GM21381 (cell line): ENCODE results near the gene CFDP1.

Experiments used
- ATAC-seq: cut with Tn5 transposase; IDR thresholded peaks from one replicate; pipeline ENCODE4 v1.9.1; 2021; ENCODE audit warnings: mild to moderate bottlenecking, moderate library complexity; ENCODE audit not compliant: unreplicated experiment

CFDP1 gene

DNA sequence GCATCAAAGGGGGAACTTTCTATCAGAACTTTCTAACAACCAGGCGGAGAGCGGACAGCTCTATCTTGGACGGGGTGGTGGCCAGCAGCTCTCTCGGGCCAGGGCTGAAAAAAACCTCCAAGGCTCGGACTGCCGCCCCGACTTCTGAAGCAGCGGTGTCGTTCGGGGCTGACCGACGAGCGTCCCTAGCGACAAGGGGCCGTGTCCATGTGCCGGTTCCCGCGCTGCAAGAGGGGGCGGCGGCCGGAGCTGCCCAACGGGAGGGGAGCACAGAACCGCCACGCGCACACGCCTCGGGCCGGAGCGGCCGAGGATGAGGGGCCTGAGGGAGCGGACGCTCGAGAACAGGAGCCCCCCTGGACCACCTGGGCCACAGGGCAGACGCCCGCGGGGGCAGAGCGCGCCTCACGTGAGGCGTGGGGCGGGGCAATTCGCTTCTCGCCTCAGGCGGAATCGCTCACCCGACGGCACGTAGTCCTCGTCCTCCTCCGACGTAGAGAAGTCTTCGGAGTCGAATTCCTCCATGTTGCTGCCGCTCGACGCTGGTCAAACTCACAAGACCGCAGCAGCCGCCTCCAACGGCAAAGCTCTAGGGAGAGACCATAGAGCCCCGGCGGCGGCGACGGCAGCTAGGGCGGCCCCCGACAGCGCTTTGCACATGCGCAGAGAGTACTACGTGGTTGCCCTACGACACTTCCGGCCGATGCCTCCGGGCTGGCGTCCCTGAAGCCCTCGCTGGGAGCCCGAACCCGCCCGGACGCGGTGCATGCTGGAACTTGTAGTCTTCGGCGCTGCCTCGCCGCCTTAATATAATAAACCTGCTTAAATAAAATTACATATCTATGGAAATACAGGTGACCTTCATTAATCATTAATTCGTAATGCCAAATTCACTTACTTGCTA lies at the start of gene CFDP1:
TSS of gene CFDP1 (minus strand) at position 676 of the 904 bp plus-strand sequence. CDS start at position 525, 151 bp downstream.
- ATAC-seq, result peak; percentile 91

DNA sequence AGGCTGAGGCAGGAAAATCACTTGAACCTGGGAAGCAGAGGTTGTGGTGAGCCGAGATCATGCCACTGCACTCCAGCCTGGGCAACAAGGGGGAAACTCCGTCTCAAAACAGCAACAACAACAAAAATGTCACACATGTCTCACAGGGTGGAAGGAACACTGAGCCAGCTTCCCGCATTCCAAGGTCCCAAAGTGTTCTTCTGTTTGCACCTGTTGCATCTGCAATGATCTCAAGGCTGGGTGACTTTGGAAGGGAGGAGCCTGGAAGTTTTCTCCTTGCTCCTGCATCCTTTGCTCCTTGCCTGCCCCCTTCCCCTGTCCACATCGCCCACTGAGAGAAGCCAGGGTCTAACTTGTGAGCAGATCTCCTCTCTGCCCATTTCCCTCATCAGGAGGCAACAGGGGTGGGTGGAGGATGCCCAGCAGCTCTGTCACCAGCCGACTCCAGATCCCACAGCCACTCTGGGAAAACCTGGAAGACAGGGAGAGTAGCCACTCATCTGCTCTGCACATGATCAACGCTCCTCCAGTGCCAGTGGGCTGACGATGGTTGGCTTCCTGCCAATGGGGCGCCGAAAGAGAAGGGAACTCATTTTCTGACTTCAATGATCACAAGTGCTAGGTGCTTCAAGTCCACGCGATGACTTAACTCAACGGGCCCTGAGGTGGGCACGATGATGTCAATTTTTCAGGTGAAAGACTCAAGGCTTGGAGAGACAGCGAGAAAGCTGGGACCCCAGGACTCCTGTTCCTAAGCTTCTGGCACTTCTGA lies 49.3 kb upstream of the CFDP1 start:
- ATAC-seq, result no peak

DNA sequence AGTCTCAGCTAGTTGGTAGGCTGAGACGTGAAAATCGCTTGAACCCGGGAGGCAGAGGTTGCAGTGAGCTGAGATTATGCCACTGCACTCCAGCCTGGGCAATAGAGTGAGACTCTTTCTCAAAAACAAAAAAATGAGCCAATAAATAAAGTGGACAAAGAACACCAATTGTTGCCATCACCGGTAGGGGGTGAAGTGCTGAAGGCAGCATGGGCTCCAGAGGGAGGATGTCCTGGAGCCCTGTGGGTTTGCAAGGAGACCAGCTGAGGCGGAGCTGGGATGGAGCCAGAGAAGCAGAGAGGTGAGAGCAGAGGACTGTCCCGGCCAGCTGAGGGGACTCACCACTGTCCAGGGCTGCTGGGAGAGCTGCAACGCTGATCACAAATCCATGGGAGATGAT lies 48.2 kb upstream of the CFDP1 start:
- ATAC-seq, result no peak

DNA sequence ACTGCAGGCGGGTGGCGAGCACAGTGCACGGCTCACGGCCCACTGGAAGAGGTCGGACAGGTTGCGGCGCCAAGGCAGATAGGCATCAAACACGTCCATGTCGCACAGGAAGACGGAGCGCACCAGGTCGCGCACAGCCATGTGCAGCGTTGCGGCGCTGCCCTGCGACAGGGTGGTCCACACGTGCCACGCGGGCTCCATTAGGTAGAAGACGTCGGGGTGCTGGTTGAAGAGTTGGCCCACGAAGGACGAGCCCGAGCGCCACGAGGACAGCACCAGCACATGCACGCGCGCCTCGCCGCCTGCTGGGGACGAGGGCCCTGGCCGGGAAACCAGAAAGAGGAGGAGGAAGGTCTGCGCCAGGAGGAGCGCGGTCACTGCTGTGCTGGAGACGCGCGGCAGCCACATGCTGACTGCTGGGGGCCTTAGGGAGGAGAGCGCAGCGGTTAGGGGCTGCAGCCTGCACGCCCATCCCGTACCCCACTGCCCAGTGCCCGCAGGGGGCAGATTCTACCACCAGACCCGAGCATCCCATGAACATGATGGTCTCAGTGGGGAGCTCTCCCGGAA lies 46.2 kb upstream of the CFDP1 start:
- no peak for ATAC-seq

DNA sequence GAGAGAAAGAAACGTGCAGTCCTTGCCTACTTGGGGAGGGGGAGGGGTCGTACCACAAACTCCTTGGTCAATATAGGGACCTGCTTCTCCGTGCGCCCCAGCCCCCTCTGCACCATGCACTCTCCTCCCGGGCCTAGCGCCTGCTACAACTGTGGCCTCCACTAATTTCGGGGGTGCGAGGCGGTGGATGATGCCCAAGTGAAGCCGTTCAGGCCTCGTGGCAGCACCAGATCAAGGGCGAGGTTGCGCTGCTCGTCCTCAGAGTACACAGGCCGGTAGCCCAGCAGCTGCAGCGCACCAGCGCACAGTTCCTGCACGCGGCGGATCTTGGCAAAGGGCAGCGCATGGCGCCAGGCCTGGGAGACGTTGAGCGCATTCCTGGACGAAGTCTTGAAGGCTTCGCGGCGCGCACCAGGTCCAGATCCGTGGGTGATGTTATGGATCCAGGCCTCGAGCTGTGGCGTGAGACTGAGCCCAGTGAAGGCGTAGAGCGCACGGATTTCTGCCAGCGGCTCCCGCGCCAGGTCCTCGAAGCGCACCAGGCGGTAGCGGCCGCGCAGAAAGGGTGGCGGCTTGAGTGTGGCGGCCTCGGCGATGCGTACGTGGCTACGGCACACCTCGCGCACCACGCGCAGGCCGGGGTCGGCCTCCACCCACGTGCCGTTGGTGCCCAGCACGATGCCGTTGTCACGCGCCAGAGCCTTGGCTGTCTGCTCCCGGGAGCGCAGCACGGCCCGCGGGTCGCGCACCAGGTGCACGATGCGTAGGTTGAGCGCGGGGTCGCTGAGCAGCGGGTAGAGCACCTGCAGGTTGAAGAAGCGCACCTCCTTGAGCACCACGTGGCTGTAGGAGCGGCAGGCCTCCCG lies 45.4 kb upstream of the CFDP1 start:
- no peak for ATAC-seq

DNA sequence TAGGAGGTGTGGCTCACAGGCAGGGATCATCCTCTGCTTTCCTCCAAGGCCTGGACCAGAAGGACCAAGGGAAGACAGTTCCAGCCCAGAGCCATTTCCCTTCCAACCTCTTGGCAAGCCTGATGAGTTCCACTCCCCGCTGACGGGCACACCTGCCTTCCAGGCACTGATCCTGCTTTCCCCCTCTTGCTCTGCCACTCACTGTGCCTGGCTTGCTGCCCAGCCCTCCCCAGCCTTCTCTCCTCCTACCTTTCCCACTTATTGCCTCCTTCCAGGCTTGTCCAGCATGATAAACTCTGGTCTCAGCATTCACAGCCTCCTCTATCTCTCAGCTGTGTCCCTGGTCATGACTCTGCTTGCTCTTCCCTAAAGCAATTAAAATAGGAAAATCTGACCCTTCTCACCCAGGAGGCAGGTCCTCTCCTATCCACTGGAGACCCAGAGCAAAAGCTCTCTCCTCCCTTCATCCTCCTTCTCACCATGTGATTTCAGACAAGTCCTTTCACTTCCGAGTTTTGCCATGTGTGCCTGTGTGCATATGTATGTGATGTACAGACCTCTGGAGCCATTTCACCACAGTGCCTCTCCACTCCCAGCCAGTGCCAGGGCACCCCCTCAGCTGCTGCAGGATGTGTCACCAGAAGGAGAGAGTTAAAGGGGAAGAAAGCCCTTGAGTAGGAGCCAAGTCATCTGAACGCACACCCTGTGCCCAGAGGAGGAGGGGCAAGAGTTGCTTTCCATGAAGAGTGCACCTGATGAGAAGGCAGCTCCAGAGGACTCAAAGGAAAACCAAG lies 44.6 kb upstream of the CFDP1 start:
- no peak for ATAC-seq

DNA sequence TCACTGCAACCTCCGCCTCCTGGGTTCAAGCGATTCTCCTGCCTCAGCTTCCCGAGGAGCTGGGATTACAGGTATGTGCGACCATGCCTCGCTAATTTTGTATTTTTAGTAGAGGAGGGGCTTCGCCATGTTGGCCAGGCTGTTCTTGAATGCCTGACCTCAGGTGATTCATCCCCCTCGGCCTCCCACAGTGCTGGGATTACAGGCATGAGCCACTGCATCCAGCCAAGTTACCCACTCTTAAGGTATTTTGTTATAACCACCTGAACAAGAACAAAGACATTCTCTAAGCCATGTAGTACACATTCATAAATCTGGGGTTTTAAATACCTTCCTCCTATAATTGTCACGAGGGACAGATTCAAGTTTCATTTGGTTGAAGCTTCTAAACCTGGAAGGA lies 43.5 kb upstream of the CFDP1 start:
- ATAC-seq, result no peak

DNA sequence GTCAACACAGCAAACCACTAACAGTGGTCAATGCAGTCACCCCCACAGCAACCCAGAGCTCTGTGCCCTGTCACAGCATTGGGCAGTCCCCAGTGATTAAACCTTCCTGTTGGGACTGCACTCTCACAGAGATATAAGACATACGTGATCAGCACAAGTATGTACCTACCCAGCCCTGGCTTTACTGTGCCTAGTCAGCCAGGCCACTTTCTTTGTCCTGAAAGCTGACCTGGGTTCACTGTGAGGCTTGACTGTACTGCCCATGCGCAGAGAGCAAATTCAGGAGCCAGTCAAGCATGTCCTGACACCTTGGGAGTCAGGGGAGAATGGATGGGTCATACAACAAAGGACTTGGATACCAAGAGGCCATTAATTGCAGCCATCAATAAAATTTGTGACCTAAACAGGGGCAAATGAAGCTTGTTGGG lies 42.1 kb upstream of the CFDP1 start:
- ATAC-seq, result no peak

DNA sequence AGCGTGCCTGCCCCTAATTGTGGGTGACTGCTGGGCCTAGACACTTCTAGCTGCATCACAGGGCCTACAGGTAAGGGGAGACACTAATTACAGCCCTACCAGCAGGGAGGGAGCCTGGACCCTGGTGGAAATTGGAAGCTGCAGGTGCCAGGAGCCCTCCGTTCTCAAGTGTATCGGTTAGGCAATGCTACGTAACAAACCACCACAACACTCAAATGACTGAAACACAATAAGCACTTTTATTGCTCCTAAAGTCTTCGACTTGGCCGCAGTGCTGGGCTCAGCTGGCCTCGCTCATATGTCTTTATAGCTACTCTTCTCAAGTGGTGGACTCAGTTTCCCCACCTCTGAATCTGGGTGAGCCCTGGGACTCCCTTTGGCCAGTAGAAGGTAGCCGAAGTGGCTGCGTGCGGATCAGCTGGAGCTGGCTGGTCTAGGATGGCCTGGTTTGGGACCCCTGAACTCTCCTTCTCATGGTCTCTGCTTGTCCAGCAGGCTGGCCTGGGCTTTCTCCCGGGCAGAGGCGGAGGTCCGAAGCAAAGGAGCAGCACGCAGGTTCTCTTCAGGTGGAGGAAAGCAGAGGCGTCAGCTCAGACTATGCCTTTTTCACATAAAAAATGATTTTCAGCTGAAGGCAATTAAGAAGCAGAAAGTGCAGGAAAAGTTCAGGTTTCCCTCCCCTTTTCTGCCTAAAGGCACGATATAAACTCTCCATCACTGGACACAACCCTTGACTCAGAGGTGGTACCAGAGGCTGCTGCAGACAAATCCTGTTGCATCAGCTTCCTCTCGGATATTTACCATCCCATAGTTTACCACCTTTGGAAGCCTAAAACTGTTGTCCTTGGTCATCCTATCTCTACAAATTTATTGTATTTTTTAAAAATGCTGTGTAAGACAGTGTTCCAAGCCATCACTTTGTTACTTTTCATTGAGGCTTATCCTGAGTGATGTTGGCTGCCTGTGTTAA lies 39.9 kb upstream of the CFDP1 start:
- no peak for ATAC-seq

DNA sequence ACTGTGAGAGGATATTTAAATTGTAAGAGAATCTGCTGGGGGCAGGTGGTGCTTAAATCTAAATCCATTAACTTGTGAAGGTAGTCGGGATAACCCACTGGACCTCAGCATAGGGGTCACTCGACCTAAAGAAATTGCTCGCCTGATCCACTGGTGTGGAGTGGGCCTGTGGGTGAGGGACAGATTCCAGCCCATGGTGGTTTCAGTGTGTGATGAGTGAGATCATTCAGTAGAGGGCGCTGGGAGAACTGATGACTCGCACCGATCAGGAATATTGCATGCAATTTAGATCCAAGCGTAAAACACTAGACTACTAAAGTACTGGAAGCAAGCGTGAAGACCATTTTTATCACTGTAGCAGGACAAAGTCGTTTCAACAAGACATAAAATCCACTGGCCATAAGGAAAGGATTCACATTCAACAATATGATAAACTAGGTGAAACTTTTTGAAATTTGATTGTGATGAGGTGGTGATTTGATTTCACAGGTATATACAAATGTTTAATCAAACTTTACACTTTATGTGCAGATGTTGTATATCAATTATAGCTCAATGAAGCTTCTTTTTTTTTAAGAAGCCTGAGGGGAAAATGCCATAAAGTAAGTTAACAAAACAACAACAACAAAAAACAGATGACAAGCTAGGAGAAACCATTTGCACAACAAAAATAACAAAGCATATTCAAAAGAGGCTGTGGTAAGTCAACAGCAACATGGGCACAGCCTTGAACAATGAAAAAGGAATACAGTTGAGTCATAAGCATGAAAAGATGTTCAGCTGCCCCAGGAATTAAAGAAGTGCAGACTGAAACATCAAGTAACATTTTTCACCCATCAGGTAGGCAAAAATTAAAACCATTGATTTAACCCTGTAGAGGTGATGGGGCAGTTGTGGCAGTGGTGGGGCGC lies 38.7 kb upstream of the CFDP1 start:
- ATAC-seq, result peak; percentile 77

DNA sequence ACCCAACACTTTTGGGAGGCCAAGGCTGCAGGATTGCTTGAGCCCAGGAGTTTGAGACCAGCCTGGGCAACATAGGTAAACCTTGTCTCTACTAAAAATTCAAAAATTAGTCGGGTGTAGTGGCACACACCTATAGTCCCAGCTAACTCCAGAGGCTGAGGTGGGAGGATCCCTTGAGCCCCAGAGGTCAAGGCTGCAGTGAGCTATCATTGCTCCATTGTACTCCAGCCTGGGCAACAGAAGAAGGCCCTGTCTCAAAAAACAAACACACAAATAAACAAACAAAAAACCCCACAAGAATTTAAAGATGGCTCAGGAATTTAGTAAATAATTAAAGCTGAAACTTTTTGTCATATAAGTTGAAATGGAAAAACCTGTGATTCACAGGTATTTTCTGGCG lies 33.5 kb upstream of the CFDP1 start:
- no peak for ATAC-seq

DNA sequence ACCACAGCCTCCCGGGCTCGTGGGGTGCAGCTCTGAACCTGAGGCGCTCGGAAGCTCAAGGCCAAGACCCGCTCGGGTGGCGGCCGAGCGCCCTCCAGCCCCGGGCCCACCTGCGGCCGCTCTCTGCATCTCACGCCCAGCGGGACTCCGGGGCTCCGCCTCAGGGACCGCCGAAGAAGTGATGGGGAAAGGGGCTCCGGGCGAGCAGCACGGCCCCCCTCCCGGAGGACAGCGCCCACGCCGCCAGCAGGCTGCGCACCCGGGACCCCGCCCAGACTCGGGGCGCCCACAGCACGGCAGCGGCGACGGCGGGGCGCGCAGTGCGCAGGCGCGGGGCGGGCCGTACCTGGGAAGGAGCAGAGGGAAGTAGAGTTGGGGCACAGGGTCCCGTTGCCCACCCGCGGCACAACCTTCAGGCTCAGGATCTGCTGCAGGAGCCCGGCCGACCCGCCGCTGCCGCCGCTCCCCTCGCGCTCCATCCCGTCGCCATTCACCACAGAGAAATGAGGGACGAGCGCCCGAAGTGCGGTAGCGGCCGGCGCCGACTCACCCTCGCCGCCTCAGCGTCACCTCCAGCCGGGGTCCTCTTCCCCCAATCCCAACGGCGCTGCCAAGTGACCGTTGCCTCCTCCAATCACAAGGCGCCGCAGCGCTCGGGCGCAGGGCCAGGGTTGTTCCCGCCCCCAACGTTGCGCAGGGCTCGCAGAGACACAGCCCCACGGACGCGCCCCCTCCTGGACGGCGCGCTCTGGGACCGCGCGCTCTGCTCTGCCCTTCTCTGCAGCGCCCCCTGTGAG lies 31.0 kb upstream of the CFDP1 start, which contains the start of gene TMEM170A:
TSS of gene TMEM170A (minus strand) at position 568 of the 797 bp plus-strand sequence. CDS start at position 479, 89 bp downstream.
- peak; percentile 92 for ATAC-seq

DNA sequence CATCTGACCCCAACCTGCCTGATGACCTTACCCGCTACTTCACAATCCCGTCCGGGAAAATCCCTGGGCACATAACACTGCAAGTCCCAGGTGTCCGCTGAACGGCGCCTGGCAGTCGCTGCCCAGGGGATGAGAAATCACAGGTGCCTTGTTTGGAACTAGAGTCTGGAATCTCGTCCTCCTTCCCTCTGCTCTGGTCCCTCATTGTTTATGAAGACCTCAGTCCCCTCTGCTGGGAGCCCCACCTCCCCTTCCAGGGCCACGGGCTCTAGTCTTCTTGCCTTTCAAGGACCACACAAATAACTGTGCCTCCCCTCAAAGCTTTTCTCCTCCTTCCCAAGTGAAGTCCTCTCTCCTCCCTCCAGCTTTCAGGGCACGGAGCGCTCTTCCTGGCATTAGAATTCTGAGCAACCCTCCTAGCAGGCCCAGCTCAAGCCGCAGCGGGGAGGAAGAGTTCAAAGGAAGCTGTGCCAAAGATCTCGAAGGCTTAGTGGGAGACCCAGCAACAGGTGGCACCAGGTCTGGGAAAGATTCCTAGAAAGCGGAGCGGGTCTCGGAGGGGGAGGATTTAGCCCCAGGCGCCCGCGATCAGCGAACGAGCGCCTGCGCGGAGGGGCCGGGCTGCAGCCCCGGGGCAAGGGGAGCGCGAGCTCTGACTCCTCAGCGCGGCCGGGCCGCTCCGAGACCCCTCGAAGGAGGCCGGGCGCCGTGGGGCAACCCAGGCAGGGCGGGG lies 30.3 kb upstream of the CFDP1 start:
- peak; percentile 13 for ATAC-seq

DNA sequence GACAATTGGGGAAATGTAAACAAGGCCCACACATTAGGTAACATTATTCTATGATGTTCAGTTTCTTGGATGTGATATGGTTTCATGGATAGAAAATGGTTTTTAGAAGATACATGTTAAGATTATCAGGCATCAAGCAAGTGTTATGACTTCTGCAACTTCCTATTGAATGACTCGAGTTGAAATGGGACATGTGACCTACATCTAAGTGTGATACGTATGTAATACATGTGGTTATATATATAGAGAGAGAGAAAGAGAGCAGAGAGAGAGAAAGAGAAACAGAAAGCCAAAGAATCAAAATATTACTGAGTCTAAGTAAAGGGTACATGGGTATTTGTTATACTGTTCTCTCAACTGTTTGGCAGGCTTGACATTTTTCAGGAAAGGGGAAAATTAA lies 29.5 kb upstream of the CFDP1 start:
- ATAC-seq, result no peak

DNA sequence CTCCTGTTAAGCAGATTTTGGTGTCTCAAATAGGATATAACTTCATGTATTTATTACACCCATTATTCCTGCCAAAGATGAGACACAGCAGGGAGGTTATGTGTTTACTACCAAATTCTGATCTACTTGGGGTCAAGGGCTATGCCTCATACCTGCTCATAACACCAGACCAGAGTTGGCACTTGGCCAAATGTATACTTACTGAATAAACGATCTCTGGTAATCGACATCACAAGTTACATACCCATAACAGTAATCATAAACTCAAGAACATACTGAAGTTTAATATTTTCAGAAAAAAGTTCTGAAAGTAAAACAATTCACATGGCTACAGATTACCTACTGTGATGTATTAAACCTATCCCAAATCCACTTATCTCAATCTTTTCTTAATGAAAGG lies 28.3 kb upstream of the CFDP1 start:
- ATAC-seq, result no peak

DNA sequence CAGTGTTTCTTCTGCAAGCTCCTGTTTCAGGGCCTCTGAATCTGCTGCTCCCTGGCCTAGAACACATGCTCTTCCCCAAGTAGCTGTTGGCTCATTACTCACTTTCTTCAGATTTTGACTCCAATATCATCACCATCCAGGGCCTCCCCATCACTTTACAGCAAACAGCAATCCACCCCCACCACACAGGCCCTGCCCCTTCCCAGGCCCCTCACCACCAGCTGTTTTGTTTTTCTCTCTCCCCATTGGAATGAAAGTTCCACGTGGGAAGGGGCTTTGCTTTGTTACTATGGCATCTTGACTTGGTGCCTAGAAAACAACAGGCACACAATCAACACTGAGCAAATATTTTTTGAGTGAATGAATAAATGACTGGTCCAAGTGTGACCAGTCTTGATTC lies 27.1 kb upstream of the CFDP1 start:
- no peak for ATAC-seq
